K562 (cell line): ENCODE measurements around the gene SIGLEC14. TPM values are rescaled to one million over a fixed set of nuclear protein-coding genes. Genes with fewer than 3 reads are reported as not detected.

Experiments used
- ARHGAP35 ChIP-seq: fragments of 450-650 bp; IDR thresholded peaks from 2 replicates; pipeline ENCODE4 v1.6.1; 2018; ENCODE audit not compliant: partially characterized antibody
- ASH1L ChIP-seq: fragments of 450-650 bp; IDR thresholded peaks from 2 replicates; pipeline ENCODE4 v1.6.1; 2018; ENCODE audit warnings: borderline replicate concordance, mild to moderate bottlenecking, low read depth; ENCODE audit not compliant: partially characterized antibody
- HMG20B ChIP-seq: fragments of 250-450 bp; sonication (Bioruptor Pico); IDR thresholded peaks from 2 replicates; pipeline ENCODE4 v1.5.0; 2021; ENCODE audit warnings: mild to moderate bottlenecking
- KDM1A ChIP-seq, 2 experiments: fragments of 450-650 bp; IDR thresholded peaks; 2 replicates each; pipeline ENCODE4 v1.6.1; 2016; ENCODE audit warnings: mild to moderate bottlenecking in 2 of 2
- MXI1 ChIP-seq: IDR thresholded peaks from 2 replicates; pipeline ENCODE4 v1.6.1; 2011; ENCODE audit warnings: low read depth, mild to moderate bottlenecking, improper control_type of control experiment, low read length
- RNF2 ChIP-seq: sonication (generic); IDR thresholded peaks from 2 replicates; pipeline ENCODE4 v1.6.1; 2016
- SRSF3 ChIP-seq: fragments of 200-400 bp; formaldehyde crosslinking; IDR thresholded peaks from 2 replicates; pipeline ENCODE4 v1.6.1; 2016; ENCODE audit warnings: mild to moderate bottlenecking, low read length, moderate library complexity; ENCODE audit not compliant: insufficient read depth
- TCF3 ChIP-seq: sonication (generic); formaldehyde crosslinking; IDR thresholded peaks from 2 replicates; pipeline ENCODE4 v1.4.0; 2020; ENCODE audit warnings: mild to moderate bottlenecking, missing genetic modification reagents
- THRAP3 ChIP-seq: fragments of 450-650 bp; IDR thresholded peaks from 2 replicates; pipeline ENCODE4 v1.6.1; 2016; ENCODE audit warnings: mild to moderate bottlenecking, inconsistent platforms, borderline replicate concordance
- ZNF174 ChIP-seq: fragments of 250-450 bp; sonication (Bioruptor Pico); IDR thresholded peaks from 2 replicates; pipeline ENCODE4 v1.4.0; 2020; ENCODE audit warnings: mild to moderate bottlenecking
- ZNF41 ChIP-seq: fragments of 250-450 bp; sonication (Bioruptor Pico); conservative IDR thresholded peaks from 2 replicates; pipeline ENCODE4 v1.4.0; 2020; ENCODE audit warnings: mild to moderate bottlenecking
- polyA plus RNA-seq, 8 experiments: library from polyadenylated mRNA; depleted of rRNA in 4 of 8; stranded (reverse) in 5 of 8; unstranded in 3 of 8; fragments of >200 nt; fragmentation: Nextera tagmentation in 2 of 8; fragmentation: Illumina TruSeq in 1 of 8; extraction: Ambion mirVana in 2 of 8; extraction: Trizol in 1 of 8; gene quantifications; 2 replicates each; pipeline versions ENCODE4 v1.2.1 to v1.2.3, GENCODE V29; 2011 to 2014; ENCODE audit warnings: inconsistent platforms in 1 of 8, missing spikeins in 1 of 8
- total RNA-seq, 7 experiments: library from RNA; depleted of rRNA in 6 of 7; stranded (reverse); fragments of >200 nt in 6 of 7; fragmentation: Illumina TruSeq in 2 of 7; extraction: Trizol in 2 of 7; gene quantifications; 2 replicates each; pipeline versions ENCODE4 v1.2.1 to v1.2.3, GENCODE V29; 2011 to 2021; ENCODE audit warnings: low replicate concordance in 1 of 7
- TF ChIP-seq, protein P1 (sequence below): sonication (generic); formaldehyde crosslinking; IDR thresholded peaks from 2 replicates; pipeline ENCODE4 v1.8.1; 2023; ENCODE audit warnings: mild to moderate bottlenecking, missing genetic modification reagents
- TF ChIP-seq, protein P2 (sequence below): fragments of 450-650 bp; formaldehyde crosslinking; IDR thresholded peaks from 2 replicates; pipeline ENCODE4 v1.4.0; 2022; ENCODE audit warnings: mild to moderate bottlenecking, moderate library complexity
- TF ChIP-seq, protein P3 (sequence below): fragments of 250-450 bp; sonication (Bioruptor Pico); IDR thresholded peaks from 2 replicates; pipeline ENCODE4 v1.8.0; 2021; ENCODE audit warnings: mild to moderate bottlenecking, moderate library complexity
- TF ChIP-seq, protein P4 (sequence below): fragments of 250-450 bp; sonication (Bioruptor Pico); IDR thresholded peaks from 2 replicates; pipeline ENCODE4 v1.5.0; 2021
- TF ChIP-seq, protein P5 (sequence below): fragments of 450-650 bp; formaldehyde crosslinking; conservative IDR thresholded peaks from 2 replicates; pipeline ENCODE4 v1.4.0; 2022; ENCODE audit warnings: mild to moderate bottlenecking, missing genetic modification characterization
- TF ChIP-seq, protein P6 (sequence below): fragments of 450-650 bp; formaldehyde crosslinking; IDR thresholded peaks from 2 replicates; pipeline ENCODE4 v1.4.0; 2020; ENCODE audit warnings: mild to moderate bottlenecking, moderate library complexity
- TF ChIP-seq, protein P7 (sequence below), 2 experiments: fragments of 450-650 bp; IDR thresholded peaks; 2 replicates each; pipeline ENCODE4 v1.6.1; 2018; ENCODE audit warnings: mild to moderate bottlenecking in 2 of 2, low read depth in 1 of 2; ENCODE audit not compliant: partially characterized antibody in 2 of 2

SIGLEC14 gene
- total and polyA plus RNA-seq, 9 of the 15 experiments (the other 6 are each of a cell fraction or from before 2014, with no cell fraction given), result not detected

DNA sequence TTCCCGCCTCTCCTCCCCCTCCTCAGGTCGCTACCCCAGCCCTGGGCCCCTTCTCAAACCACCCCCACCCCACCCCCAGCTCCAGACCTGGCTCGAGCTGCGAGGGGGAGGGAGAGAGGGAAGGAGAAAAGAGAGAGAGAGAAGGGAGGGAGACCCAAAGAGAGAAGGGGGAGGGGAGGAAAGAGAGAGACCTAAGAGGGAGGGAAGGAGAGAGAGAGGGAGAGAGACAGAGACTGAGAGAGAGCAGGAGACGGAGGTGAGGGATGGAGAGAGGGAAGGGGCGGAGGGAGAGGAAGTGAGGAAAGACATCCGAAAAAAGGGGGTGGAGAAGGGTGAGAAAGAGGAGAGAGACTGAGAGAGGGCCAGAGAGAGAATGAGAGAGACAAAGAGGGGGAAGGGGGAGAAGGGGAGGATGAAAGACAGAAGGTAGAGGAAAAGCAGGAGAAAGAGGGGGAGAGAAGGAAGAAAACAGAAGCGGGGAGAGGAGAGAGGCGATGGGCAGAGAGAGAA is 44.5 kb upstream of the SIGLEC14 start (continued):
- TF ChIP-seq, protein P1, sequence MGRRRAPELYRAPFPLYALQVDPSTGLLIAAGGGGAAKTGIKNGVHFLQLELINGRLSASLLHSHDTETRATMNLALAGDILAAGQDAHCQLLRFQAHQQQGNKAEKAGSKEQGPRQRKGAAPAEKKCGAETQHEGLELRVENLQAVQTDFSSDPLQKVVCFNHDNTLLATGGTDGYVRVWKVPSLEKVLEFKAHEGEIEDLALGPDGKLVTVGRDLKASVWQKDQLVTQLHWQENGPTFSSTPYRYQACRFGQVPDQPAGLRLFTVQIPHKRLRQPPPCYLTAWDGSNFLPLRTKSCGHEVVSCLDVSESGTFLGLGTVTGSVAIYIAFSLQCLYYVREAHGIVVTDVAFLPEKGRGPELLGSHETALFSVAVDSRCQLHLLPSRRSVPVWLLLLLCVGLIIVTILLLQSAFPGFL (CRISPR knock-in tag), result no peak
- TF ChIP-seq, protein P2, sequence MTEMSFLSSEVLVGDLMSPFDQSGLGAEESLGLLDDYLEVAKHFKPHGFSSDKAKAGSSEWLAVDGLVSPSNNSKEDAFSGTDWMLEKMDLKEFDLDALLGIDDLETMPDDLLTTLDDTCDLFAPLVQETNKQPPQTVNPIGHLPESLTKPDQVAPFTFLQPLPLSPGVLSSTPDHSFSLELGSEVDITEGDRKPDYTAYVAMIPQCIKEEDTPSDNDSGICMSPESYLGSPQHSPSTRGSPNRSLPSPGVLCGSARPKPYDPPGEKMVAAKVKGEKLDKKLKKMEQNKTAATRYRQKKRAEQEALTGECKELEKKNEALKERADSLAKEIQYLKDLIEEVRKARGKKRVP (CRISPR knock-in tag), result no peak
- TF ChIP-seq MXI1, result no peak
- TF ChIP-seq, protein P3, sequence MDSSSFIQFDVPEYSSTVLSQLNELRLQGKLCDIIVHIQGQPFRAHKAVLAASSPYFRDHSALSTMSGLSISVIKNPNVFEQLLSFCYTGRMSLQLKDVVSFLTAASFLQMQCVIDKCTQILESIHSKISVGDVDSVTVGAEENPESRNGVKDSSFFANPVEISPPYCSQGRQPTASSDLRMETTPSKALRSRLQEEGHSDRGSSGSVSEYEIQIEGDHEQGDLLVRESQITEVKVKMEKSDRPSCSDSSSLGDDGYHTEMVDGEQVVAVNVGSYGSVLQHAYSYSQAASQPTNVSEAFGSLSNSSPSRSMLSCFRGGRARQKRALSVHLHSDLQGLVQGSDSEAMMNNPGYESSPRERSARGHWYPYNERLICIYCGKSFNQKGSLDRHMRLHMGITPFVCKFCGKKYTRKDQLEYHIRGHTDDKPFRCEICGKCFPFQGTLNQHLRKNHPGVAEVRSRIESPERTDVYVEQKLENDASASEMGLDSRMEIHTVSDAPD (CRISPR knock-in tag), result no peak
- TF ChIP-seq KDM1A (IDR thresholded peaks at IDR 0.05), result peak; percentile 68 to 94
- TF ChIP-seq ZNF41 (CRISPR knock-in tag), result no peak
- no peak for TF ChIP-seq HMG20B (CRISPR knock-in tag)
- peak; percentile 45 for TF ChIP-seq ASH1L
- TF ChIP-seq, protein P4, sequence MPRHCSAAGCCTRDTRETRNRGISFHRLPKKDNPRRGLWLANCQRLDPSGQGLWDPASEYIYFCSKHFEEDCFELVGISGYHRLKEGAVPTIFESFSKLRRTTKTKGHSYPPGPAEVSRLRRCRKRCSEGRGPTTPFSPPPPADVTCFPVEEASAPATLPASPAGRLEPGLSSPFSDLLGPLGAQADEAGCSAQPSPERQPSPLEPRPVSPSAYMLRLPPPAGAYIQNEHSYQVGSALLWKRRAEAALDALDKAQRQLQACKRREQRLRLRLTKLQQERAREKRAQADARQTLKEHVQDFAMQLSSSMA (CRISPR knock-in tag), result no peak
- TF ChIP-seq ARHGAP35, result peak; percentile 84
- TF ChIP-seq, protein P5, sequence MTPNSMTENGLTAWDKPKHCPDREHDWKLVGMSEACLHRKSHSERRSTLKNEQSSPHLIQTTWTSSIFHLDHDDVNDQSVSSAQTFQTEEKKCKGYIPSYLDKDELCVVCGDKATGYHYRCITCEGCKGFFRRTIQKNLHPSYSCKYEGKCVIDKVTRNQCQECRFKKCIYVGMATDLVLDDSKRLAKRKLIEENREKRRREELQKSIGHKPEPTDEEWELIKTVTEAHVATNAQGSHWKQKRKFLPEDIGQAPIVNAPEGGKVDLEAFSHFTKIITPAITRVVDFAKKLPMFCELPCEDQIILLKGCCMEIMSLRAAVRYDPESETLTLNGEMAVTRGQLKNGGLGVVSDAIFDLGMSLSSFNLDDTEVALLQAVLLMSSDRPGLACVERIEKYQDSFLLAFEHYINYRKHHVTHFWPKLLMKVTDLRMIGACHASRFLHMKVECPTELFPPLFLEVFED (CRISPR knock-in tag), result peak; percentile 68; the same call in 1 of the 2 replicates
- no peak for TF ChIP-seq SRSF3
- peak; percentile 94 for TF ChIP-seq THRAP3
- TF ChIP-seq, protein P6, sequence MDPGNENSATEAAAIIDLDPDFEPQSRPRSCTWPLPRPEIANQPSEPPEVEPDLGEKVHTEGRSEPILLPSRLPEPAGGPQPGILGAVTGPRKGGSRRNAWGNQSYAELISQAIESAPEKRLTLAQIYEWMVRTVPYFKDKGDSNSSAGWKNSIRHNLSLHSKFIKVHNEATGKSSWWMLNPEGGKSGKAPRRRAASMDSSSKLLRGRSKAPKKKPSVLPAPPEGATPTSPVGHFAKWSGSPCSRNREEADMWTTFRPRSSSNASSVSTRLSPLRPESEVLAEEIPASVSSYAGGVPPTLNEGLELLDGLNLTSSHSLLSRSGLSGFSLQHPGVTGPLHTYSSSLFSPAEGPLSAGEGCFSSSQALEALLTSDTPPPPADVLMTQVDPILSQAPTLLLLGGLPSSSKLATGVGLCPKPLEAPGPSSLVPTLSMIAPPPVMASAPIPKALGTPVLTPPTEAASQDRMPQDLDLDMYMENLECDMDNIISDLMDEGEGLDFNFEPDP (CRISPR knock-in tag), result no peak
- TF ChIP-seq RNF2, result no peak
- no peak for TF ChIP-seq TCF3 (CRISPR knock-in tag)
- no peak for TF ChIP-seq ZNF174 (CRISPR knock-in tag)
- TF ChIP-seq, protein P7, sequence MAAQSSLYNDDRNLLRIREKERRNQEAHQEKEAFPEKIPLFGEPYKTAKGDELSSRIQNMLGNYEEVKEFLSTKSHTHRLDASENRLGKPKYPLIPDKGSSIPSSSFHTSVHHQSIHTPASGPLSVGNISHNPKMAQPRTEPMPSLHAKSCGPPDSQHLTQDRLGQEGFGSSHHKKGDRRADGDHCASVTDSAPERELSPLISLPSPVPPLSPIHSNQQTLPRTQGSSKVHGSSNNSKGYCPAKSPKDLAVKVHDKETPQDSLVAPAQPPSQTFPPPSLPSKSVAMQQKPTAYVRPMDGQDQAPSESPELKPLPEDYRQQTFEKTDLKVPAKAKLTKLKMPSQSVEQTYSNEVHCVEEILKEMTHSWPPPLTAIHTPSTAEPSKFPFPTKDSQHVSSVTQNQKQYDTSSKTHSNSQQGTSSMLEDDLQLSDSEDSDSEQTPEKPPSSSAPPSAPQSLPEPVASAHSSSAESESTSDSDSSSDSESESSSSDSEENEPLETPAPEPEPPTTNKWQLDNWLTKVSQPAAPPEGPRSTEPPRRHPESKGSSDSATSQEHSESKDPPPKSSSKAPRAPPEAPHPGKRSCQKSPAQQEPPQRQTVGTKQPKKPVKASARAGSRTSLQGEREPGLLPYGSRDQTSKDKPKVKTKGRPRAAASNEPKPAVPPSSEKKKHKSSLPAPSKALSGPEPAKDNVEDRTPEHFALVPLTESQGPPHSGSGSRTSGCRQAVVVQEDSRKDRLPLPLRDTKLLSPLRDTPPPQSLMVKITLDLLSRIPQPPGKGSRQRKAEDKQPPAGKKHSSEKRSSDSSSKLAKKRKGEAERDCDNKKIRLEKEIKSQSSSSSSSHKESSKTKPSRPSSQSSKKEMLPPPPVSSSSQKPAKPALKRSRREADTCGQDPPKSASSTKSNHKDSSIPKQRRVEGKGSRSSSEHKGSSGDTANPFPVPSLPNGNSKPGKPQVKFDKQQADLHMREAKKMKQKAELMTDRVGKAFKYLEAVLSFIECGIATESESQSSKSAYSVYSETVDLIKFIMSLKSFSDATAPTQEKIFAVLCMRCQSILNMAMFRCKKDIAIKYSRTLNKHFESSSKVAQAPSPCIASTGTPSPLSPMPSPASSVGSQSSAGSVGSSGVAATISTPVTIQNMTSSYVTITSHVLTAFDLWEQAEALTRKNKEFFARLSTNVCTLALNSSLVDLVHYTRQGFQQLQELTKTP (IDR thresholded peaks at IDR 0.05; ENCODE audit: low read depth in 1 of 2, partially characterized antibody in 2 of 2), result peak in 1 of 2 experiments; percentile 74
